GM21367 (cell line): Measurements from ENCODE around the gene HERPUD2.
"Not testable (repeated sequence)": the region's sequence is repeated elsewhere in the genome, so short reads cannot be mapped to it uniquely, and the experiment has no call there.

ENCODE experiments used
- ATAC-seq: cut with Tn5 transposase; IDR thresholded peaks from one replicate; pipeline ENCODE4 v1.9.1; 2021; ENCODE audit not compliant: unreplicated experiment

HERPUD2 gene

DNA sequence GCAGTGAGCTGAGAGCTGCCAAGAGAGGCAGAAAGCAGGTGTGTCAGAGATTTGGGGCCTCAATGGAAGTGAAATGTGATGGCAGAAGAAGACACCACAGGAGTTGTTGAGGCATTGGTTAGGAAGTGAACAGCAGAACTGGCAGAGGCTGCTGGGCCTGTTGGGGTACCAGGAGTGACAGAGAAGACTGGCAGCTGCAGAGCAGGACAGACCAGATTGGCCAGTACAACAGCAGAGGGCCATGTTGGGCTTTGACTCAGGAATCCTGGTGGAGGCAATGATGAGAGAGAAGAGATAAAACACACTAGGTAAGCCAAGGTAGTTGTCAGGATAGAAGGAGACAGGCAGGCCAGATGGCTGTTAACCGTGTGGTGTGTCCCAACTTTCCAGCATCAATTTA, 19.9 kb upstream of the HERPUD2 start:
- no peak for ATAC-seq

- ATAC-seq = no peak
Measured at GRCh38 chr7:35714407-35714806, 19.5 kb upstream of the HERPUD2 start.

DNA sequence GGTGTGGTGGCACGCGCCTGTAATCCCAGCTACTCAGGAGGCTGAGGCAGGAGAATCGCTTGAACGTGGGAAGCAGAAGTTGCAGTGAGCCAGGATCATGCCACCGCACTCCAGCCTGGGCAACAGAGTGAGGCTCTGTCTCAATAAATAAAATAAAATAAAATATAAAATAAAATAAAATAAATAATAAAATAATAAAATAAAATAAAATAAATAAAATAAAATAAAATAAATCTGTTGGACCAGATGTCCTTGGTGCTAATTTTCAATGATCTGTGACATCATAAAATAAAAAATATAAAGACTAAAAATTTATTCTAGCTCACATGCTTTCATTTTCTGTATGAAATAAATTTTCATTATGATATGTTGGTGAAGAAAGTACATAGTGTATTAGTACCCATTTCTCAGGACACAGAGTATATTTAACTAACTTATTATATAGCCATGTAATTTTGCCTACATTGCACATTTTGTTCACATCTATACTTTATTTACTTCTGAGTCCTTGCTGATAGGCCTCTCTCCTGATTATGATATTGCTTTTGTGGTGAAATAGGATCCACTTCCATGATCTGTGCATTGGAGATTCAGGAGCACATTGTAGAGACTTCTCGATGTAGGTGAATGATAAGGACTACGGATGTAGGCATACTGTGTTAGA, 17.8 kb upstream of the HERPUD2 start:
- no peak for ATAC-seq

- no peak for ATAC-seq
Measured at GRCh38 chr7:35707422-35707821, 12.5 kb upstream of the HERPUD2 start.

DNA sequence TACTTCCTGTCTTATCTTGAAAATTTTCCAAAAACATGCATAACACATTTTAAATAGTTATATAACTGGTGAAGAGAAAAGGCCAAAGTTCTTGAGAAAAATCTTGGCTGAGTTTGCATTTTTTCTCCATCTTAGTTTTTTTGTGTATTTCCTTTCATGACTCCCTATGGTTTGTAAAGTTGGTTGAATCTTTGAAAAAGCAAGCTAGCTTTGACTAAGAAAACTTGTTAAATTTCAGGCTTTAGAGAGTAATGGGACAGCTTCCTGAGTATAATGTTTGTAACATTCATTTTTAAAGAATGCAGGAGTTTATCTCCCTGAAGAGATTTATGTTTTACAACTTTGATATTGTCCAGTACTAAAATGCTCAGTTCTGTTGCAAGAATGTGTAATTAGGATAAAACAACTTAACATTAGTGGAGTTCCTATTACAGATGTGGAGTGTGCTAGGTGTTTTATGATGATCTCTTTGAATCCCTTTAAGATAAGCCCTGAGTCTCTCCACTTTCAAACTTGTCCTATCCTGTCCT, 11.1 kb upstream of the HERPUD2 start:
- no peak for ATAC-seq

GRCh38 chr7:35704261-35704660, 9.3 kb upstream of the HERPUD2 start:
- no peak for ATAC-seq

- ATAC-seq = no peak
Measured at GRCh38 chr7:35702541-35702940, 7.6 kb upstream of the HERPUD2 start.

GRCh38 chr7:35701287-35701900, 6.5 kb upstream of the HERPUD2 start:
- peak; percentile 52 for ATAC-seq

- ATAC-seq = no peak
Measured at GRCh38 chr7:35700865-35701264, 5.9 kb upstream of the HERPUD2 start.

DNA sequence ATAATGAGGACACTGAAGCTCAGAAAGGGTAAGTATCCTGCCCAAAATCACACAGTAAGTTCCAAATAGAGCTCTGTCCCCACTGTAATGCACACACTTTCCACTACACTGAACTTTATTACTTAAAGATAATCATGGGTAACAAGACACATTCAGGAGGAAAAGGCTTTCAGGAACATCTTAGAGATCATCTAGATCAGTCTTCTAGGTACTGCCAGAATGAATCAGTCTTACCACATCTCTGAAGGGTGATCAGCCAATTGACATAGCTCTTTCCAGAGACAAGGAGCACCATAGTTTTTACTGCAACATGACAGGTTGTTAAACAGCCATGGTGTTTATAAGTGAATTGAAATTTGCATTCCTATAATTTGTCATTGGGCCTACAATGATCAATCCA, 5.4 kb upstream of the HERPUD2 start:
- ATAC-seq = no peak

DNA sequence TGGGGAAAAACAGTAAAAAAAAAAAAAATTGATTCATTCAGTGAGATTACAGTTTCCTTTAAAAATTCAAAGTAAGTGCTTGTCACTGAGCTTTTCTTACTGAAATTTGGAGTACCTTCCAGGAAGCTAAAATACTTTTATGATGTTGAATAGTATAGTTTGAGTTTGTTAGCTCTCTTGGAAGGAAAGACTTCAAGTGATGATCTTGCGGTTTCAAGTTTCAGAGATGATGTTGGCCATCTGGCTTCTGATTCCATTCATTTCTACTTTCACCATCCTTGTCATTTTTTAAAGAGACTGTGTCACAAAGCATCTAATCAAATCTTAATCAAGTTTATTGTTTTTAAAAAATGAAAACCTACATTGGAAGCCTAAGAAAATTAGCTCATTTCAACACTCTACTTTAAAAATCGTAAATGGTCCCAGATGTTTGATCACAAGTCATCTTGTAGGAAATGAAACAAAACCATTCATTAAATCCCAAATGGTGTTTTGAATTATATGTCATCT, 4.9 kb upstream of the HERPUD2 start:
- ATAC-seq = no peak

DNA sequence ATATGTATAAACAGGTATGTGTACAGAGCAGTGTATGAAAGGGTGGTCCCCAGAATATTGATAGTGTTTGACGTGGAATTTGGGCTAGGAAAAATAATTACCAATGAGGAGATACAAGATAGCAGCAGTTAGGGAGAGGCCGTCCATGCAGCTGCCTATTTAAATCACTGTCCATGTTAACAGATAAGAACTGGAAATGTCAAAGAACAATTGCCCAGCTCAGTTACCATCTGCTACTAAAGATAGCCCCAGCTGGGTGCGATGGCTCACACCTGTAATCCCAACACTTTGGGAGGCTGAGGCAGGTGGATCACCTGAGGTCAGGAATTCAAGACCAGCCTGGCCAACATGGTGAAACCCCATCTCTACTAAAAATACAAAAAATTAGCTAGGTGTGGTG, 3.4 kb upstream of the HERPUD2 start:
- ATAC-seq = not testable (repeated sequence)

DNA sequence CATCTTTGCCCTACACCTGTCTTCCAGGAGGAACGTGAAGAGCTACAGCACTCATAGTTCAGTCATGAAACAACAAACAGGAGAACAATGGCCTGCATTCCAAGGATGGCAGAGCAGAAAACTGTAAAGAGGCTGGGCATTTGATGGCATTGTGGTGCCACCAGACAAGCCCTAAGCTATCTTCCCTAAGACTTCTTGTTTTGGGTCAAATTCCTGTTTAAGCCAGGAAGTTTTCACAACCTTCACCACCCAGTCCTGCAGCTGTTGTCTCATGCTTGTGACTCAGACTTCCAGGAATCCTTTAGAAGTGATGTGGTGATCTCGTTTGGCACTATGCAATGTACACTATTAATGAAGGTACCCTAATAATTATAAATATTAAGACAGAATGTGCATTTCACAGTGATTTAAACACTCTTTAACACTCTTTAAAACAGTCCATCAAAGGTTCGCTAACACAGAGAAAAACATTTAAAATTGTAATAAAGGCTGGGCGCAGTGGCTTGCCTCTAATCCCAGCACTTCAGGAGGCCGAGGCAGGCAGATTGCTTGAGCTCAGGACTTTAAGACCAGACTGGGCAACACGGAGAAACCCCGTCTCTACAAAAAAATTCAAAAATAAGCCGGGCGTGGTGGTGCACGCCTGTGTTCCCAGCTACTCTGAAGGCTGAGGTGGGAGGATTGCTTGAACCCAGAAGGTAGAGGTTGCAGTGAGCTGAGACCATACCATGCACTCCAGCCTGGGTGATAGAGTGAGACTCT, 2.7 kb upstream of the HERPUD2 start:
- no peak for ATAC-seq

DNA sequence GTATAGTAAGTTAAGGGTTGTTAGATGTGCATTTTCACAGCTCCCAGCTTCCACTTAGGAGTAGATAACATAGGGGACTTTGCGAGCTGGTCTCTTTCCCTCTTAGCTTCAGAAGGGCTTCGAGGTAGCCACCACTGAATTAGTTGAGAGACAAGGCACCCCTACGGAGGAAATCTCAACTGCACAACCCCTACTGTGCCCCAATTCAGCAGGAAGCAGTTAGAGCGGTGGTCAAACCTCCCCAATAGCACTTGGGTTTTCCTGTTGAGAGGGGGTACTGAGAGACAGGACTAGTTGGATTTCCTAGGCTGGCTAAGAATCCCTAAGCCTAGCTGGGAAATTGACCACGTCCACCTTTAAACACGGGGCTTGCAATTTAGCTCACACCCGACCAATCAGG, 1.1 kb upstream of the HERPUD2 start:
- ATAC-seq = no peak

DNA sequence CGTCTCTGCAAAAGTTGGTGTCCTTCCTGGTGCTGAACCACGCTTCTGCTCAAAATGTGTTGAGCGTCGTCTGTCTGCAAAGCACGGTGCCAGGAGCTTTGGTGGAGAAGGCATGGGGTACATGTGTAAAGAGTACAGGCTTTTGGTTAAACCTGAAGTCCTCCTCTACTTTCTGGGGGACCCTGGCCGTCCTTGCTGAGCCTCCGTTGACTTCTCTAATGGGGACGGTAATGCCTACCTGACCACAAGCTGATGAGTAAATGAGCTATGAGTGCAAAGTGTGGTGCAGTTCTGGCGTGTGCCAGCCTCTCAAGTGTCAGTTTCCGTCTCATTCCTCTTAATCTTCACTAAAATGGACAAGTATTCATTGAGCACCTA, 527 bp upstream of the HERPUD2 start:
- peak; percentile 0 for ATAC-seq

- ATAC-seq = peak; percentile 7
Measured at GRCh38 chr7:35694161-35694783, 663 bp downstream of the HERPUD2 start.

- no peak for ATAC-seq
Measured at GRCh38 chr7:35691827-35692307, 3.1 kb downstream of the HERPUD2 start.

DNA sequence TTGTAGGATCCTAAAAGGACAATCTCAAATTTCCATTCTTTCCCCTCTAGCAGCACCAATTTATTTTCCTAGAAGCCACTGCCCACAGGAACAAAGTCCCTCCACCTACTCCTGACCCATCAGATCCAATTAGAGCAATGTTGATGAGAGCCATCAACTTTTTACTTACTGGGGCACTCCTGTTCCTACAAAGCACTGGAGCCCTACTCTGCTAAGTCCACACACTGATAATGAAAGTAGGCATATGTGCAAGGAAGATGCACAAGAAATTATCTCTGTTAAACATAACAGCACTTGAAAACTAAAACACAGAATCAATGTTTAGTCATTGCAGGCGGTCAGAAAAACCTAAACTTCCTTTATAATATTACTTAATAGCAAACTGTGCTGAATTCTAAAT, 3.6 kb downstream of the HERPUD2 start:
- ATAC-seq = no peak

- not testable (repeated sequence) for ATAC-seq
Measured at GRCh38 chr7:35690614-35691013, 4.3 kb downstream of the HERPUD2 start.

DNA sequence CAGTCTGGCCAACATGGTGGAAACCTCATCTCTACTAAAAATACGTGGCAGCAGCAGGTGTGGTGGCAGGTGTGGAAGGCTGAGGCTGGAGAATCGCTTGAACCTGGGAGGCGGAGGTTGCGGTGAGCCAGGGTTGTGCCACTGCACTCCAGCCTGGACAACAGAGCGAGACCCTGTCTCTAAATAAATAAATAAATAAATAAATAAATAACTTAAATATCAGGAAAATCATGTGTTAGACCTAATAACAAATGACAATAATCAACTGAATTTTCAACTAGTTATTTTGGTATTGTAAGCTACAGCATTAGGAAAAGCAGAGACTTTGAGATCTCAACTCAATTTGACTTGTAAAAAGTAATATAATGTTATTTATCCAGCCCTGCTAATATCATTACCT, 9.2 kb downstream of the HERPUD2 start:
- ATAC-seq = no peak
